Osteocyte (in vitro differentiated cells): ENCODE data around the gene FLT3. TPM values are rescaled to one million over a fixed set of nuclear protein-coding genes. Genes with fewer than 3 reads are reported as not detected.

Experiments used
- DNase-seq: peaks from one replicate; pipeline ENCODE4 v3.0.0; 2021; ENCODE audit warnings: mixed read lengths; ENCODE audit not compliant: unreplicated experiment; ENCODE audit errors: extremely low spot score
- H3K27ac Mint-ChIP-seq: one replicate; pipeline ENCODE4 v1.8.0; 2021; ENCODE audit warnings: mild to moderate bottlenecking, mixed read lengths; ENCODE audit not compliant: unreplicated experiment
- H3K27me3 Mint-ChIP-seq: one replicate; pipeline ENCODE4 v1.8.0; 2021; ENCODE audit warnings: mixed read lengths; ENCODE audit not compliant: unreplicated experiment
- H3K36me3 Mint-ChIP-seq: one replicate; pipeline ENCODE4 v1.8.0; 2021; ENCODE audit warnings: mixed read lengths; ENCODE audit not compliant: unreplicated experiment
- H3K4me1 Mint-ChIP-seq: one replicate; pipeline ENCODE4 v1.8.0; 2021; ENCODE audit warnings: mixed read lengths; ENCODE audit not compliant: unreplicated experiment
- H3K4me3 Mint-ChIP-seq: one replicate; pipeline ENCODE4 v1.8.0; 2021; ENCODE audit warnings: mild to moderate bottlenecking, moderate library complexity, mixed read lengths; ENCODE audit not compliant: unreplicated experiment
- H3K9me3 Mint-ChIP-seq: one replicate; pipeline ENCODE4 v1.8.0; 2021; ENCODE audit warnings: mixed read lengths; ENCODE audit not compliant: unreplicated experiment
- CTCF ChIP-seq: fragments of 200-600 bp; sonication (generic); IDR thresholded peaks from 2 replicates; pipeline ENCODE4 v1.5.0; 2021; ENCODE audit warnings: antibody characterized with exemption, mild to moderate bottlenecking, moderate library complexity
- total RNA-seq: library from RNA; stranded (reverse); gene quantifications from 2 replicates; pipeline ENCODE4 v1.2.1, GENCODE V29; 2021

Gene FLT3
- total RNA-seq, 1 donor from 2014 or later, result not detected

- Mint-ChIP-seq H3K9me3 (no peaks in the 10 kb centered on the region), H3K4me3 (no peak overlapping the region), H3K36me3 (no peaks in the 10 kb centered on the region), H3K27me3 (peaks cover 84% of the 10 kb centered on the region), H3K27ac (no peak overlapping the region), H3K4me1 (peaks cover 18% of the 10 kb centered on the region)
- peak; percentile 82 for DNase-seq
- no peak for TF ChIP-seq CTCF
These were observed 131.9 kb downstream of the FLT3 start for GRCh38 chr13:27968316-27969081.

- Mint-ChIP-seq H3K27ac (no peak overlapping the region), H3K9me3 (no peaks in the 10 kb centered on the region), H3K4me1 (peaks cover 18% of the 10 kb centered on the region), H3K4me3 (no peak overlapping the region), H3K36me3 (no peaks in the 10 kb centered on the region), H3K27me3 (peaks cover 83% of the 10 kb centered on the region)
- DNase-seq, result peak; percentile 75
- TF ChIP-seq CTCF, result no peak
These were observed 132.6 kb downstream of the FLT3 start for GRCh38 chr13:27967736-27968315.

GRCh38 chr13:27967203-27967735, 133.1 kb downstream of the FLT3 start:
- H3K4me1 Mint-ChIP-seq, result peaks cover 18% of the 10 kb centered on the region
- no peaks in the 10 kb centered on the region for H3K36me3 Mint-ChIP-seq
- no peak for TF ChIP-seq CTCF
- no peaks in the 10 kb centered on the region for H3K9me3 Mint-ChIP-seq
- H3K27me3 Mint-ChIP-seq, result peaks cover 83% of the 10 kb centered on the region
- no peak overlapping the region for H3K27ac Mint-ChIP-seq
- peak; percentile 54 for DNase-seq
- H3K4me3 Mint-ChIP-seq, result no peak overlapping the region

- Mint-ChIP-seq H3K9me3 (no peaks in the 10 kb centered on the region), H3K36me3 (no peaks in the 10 kb centered on the region), H3K4me1 (peaks cover 18% of the 10 kb centered on the region), H3K4me3 (no peak overlapping the region), H3K27me3 (peaks cover 85% of the 10 kb centered on the region), H3K27ac (no peak overlapping the region)
- peak; percentile 82 for DNase-seq
- no peak for TF ChIP-seq CTCF
These were observed 133.7 kb downstream of the FLT3 start for GRCh38 chr13:27966641-27967202.
